Measurements from ENCODE around the gene PLEKHA7.
"Not testable (repeated sequence)": the region's sequence is repeated elsewhere in the genome, so short reads cannot be mapped to it uniquely, and the experiment has no call there.

PLEKHA7 gene

DNA sequence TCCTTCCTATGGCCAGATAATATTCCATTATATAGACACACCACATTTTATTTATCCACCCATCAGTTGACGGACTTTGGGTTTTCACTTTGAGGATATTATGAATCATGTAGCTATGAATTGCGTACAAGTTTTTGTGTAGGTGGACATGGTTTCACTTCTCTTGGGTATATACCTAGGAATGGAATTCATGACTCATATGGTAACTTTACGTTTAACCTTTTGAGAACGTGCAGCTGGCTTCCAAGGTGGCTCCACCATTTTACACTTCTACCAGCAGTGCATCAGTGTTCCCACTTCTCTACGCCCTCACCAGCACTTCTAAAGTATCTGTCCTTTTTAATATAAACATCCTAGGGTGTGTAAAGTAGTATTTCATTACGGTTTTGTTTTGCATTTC, 112.0 kb downstream of the PLEKHA7 start:
- FAIRE-seq = no peak

DNA sequence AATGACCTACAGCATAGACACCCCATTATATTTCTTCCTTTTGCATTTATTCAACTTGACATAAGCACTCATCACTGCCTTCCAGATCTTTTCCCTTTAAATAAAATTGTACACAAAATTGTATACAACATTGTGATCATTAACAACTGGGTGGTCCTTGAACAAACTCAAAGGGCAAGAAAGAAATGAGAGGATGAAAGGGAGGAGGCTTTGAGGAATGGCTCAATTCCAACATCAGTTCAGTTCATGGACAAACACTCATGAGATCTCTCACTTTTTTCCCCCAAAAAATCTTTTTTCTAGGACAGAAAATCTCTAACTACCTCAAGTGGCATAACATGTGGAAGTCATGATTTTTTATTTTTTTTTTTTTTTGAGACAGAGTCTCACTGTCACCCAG, 113.7 kb downstream of the PLEKHA7 start:
- no peak for FAIRE-seq

DNA sequence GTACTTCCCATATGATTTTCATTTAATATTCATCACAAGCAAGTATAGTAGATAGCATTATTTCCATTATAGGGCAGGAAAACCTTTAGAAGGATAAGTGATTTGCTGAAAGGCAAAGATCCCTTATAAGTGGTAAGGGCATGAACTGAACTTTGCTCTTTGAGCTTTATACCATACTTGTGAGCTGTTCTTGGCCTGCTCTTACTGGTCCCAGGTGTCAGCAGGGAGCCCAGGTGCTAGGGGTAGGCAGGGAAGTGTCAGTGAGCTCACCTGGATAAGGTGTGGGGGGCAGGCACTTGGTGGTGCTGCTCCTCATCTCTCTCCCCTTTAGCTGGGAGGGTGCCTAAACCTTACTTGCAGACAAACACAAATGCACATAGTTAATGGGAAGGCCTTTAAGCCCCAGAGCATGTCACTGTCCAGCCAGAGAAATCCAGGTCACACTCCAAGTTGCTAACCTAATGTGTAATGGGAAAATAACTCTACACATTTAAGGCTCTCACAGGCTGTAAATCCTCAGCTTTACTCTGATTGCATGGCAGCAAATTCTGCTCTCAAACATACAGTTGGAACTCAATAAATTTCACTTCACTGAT, 114.4 kb downstream of the PLEKHA7 start:
- FAIRE-seq = no peak

DNA sequence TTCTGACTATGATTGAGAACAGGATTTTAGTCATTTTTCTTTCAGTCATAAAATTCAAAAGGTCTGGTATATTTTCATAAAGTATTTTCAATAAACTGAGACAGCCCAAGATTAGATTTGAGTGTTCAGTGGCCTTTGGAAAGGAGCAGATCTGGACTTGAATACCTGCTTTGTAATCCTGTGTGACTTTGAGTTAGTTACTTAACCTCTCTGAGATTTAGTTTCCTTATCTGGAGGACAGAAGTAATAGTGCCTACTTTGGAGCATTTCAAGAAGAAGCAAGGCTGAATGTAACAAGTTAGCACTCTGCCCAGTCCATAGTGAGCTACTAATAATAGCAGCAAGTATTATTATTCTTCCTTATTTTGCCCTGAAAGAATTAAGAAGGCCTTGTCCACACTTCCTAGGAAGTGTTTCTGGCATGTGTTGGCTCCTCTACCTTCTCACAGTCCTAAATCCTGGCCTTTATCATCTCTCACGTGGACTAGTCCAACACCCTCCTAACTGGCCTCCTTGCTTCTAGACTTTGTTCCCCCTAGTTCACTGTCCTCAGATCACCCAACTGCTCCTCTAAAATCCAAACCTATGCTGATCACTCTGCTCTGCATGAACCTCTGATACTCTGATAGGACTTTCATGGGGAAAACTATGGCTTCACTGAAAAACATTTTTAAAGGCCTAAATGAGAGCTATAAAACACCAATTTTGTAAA, 115.8 kb downstream of the PLEKHA7 start:
- no peak for FAIRE-seq

DNA sequence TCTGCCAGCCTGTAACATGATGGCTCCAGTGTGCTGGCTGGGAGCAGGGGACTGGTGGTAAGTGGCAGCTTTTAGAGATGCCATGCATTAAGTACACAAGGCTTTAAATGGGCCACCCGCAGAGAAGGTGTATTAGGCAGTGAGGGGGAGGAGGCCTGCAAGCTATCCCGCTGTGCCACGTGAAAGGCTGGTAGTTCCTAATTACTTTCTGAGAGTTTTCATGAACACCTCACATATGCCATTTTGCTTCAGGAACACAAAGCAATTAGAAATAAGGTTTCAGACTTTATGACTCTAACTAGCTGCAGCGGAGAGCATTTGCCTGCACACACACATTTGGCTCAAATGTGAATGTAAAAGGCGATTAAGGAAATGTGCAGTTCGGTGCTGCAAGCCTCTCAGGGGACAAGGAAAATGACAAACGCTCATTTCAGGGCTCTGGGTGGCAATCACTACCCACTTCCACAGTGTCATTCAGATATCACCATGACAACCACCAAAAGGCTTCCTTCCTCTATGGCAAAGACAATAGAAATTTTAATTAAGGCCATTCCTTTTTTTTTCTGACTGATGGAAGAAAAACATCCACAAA, 116.6 kb downstream of the PLEKHA7 start:
- FAIRE-seq = no peak

DNA sequence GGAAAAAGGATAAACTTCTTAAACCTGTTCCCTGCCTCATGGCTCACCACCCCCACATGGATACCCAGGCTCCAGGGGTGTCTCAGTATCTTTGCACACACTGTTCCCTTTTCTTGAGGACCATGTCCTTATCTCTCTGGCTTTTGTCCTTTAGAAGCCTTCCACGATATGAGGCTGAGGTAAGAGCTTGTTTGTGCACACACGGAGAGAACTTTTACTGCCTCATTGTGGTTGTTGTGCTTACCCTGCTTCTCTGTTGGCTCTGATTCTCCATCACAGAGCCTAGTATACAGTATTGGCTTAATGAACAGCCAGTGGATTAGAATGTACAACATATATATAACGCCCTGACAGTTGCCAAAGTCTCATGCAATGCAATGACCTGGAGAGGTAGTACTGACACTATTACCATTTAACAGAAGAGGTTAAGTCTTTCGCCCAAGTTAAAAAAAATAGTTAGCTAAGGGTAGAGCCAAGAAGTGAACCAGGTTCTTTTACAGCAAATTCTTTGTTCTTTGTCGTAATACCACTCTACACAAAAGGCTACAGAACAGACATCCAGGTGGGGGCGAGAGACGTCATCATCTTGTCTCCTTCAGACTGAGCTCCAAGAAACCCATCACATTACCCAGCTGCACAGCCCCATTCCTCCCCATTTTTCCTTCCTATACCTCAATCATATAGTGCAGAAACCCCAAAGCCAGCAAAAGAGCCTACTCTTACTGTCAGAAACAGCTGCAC, 117.3 kb downstream of the PLEKHA7 start:
- FAIRE-seq = no peak

DNA sequence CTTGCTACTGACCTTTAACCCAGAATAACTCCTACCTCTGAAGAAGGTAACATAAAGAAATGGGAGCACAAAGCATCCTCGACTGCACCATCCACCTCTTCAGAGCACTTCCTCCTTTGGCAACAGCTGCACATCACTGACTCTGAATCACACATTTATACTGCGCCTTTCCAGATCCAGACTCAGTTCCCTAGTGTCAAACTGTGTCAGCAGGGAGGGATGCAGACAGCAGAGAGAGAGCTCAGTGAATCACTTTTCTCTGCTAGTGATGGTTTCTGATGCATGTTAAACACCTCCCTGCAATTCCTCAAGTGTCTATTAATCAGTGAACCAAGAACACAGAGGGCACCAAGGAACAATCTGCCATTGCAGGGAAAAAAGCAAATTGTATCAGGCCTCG, 118.9 kb downstream of the PLEKHA7 start:
- no peak for FAIRE-seq

DNA sequence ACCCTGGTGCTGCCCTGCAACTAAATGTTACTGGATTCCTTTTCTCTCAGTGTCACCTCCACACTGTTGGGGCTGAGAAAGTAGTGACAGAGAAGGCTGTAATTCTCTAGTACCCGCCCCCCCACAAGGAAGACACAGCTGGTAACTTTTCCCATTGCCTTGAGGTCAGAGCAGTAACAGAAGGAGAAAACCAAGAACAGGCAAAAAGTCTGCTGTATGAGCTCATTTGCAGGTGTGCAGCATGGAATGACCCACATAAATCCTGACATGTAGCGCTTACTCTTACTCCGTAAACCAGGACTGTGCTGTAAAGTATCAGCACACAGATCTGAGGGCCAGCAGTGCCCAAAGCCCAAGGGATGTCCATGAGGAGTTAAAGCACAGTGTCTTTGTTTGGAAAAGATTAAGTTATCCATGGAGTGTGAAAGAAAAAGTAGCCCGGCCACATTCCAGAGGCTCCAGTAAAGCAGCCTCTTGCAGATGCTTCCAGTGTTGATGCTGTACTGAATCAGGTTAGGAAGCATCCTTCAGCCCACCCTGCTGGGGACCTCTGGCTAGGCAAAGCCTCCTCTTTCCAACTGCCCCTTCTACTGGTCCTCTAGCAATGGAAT, 120.7 kb downstream of the PLEKHA7 start:
- no peak for FAIRE-seq

DNA sequence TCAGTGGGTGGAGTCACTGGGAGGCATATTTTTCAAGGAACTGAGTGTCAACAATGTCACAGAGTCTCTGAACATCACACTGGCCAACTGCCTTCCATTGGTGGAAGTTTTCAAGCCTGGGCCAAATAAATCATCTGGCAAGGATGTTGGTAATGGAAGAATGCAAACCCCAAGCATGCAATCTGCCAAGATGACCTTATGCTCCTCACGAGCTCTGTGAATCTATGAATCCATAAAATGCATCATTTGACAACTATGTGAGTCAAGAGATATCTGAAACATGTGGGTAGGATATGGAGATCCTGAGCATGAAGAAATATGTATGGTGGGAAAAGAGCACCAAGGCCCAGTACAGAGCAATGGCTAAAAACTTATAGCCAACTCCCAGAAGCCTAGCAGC, 122.2 kb downstream of the PLEKHA7 start:
- FAIRE-seq = no peak

DNA sequence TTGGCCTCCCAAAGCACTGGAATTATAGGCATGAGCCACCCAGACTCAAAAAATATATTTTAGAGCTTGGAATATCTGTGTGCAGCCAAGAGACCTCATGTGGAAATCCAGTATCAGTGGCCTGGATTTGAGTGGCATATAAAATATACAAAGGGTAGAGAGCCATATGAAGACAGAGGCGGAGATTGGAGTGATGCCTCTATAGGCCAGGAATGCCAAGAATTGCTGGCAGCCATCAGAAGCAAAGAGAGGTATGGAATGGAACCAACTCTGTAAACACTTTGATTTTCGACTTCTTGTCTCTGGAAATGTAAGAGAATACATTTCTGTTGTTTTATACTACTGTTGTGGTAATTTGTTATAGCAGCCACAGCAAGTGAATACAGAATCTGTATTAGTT, 123.0 kb downstream of the PLEKHA7 start:
- no peak for FAIRE-seq

DNA sequence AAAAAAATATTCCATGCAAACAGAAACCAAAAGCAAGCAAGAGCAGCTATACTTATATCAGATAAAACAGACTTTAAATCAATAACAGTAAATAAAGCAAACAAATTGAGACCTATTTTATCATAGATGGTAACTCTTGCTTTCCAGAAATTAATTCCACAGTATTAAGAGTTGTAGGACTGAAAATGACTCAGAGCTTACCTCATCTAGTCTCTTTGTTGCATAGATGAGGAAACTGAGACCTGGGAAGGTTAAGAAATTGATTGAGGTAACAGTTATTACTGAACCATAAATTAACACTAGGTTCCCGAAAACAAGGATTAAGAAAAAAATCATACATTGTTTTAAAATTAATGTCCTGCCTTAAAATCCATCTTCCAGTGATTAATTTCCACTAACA, 123.8 kb downstream of the PLEKHA7 start:
- no peak for FAIRE-seq

DNA sequence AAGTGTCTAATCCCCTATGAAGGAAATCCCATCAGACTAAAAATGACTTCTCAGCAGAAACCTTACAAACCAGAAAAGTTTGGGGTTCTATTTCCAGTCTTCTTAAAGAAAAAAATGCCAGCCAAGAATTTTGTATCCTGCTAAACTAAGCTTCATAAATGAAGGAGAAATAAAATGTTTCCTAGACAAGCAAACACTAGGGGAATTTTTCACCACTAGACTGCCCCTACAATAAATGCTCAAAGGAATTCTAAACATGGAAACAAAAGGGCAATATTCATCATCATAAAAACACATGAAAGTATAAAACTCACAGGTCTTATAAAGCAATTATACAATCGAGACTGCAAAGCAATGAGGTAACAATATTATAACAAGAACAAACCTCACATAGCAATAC, 124.3 kb downstream of the PLEKHA7 start:
- FAIRE-seq = no peak

DNA sequence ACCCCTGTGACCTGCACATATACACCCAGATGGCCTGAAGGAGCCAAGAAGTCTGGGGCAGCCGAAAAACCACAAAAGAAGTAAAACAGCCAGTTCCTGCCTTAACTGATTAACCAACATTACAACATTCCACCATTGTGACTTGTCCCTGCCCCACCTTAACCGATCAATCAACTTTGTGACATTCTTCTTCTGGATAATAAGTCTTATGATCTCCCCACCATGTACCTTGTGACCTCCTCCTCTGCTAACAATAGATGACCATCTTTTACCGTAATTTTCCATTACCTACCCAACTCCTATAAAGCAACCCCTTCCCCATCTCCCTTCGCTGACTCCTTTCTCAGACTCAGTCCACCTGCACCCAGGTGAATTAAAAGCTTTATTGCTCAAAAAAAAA, 125.2 kb downstream of the PLEKHA7 start:
- FAIRE-seq = not testable (repeated sequence)

DNA sequence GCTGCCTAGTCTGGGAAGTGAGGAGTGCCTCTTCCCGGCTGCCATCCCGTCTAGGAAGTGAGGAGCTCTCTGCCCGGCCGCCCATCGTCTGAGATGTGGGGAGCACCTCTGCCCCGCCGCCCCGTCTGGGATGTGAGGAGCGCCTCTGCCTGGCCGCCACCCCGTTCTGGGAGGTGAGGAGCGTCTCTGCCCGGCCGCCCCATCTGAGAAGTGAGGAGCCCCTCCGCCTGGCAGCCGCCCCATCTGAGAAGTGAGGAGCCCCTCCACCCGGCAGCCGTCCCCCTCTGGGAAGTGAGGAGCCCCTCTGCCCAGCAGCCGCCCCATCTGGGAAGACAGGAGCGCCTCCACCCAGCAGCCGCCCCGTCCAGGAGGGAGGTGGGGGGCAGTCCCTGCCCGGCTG, 126.3 kb downstream of the PLEKHA7 start:
- not testable (repeated sequence) for FAIRE-seq

DNA sequence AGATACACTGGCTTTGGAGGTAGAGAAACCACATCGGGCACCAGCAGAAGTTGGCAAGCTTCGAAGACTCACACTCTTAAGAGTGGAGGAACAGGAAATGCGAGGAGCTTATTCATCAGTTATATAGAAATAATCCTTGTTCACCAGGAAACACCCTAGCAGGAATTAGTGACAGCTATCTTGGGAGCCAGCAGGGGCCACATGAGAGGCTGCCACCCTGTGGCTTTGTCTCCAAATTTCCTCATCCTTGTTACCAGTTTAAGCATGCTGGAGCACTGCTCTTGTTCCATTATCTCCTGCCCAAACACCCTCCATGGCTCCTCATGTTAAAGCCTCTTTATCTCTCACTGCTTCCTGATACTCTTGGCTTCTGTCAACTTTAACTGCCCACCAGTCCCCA, 131.0 kb downstream of the PLEKHA7 start:
- no peak for FAIRE-seq

DNA sequence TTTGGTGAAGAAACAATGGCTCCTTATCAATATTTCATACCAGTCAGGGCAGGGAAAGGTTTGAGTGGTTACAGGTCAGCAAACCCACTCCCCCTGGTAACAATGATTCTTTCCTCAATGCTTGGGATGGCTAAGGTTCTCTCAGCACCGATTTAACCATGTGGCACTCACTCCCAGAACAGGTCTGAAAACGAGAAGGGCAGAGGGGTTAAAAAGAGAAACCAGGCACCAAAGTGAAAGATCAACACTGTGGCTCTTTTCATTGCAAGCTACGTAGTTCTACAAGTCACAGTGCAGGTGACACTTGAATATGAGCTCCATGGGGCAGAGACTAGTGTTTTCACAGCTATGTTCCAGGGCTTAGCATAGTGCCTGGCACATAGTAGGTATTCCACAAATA, 132.4 kb downstream of the PLEKHA7 start:
- FAIRE-seq = no peak

DNA sequence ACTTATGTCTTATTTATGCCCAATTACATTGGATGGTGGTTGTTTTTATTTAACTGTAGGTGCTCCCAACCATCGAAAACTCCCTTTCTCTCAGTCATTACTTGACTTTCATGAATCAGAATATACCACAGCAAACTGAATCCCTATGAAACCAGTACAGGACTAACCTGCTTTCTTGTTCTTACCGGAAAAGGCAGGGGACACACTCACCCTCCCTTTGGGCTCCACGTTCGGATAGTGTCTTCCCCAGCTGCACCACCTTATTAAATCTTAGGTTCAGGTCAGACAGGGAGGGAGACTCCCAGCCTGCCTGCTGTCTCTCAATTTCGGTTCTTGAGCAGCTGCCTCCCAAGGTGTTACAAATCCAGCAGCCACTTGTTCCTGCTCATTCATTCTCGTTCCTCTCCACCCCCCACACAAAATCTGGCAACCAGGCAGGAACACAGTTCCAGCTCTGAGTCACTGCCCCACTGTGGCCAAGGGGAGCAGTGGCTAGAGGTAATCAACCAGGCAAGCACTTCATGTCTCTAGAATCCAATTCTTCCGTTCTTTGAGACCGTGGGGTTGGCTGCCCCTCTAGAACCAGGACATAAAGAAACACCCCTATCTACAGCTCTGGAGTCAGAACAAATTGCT, 133.0 kb downstream of the PLEKHA7 start:
- FAIRE-seq = no peak

DNA sequence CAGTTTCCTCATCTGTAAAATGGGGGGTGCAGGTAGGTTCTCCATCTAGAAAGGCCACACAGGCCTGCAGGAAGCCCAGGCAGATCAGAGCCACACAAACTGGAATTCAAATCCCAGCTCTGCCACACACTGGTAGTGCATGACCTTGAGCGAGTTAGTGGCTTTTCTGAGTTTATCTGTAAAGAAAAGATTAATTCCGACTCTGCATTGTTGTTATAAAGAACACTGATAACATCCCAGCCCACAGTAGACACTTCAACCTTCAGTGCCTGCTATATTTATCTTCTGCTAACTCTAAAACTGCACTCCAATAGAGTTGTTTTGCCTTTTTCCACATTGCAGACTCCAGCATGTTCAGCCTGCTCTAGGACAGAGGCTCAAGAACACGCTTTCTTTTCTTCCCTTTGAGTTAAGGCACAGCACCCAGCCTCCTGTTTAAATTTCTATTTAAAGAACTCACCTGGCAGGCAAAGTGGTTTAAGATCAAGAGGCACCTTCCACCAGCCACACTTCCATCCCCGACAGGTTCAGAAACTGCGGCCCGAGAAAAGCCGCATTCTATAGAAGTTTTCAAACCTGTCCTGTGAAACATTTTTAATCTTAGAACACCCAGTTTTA, 133.9 kb downstream of the PLEKHA7 start:
- no peak for FAIRE-seq

DNA sequence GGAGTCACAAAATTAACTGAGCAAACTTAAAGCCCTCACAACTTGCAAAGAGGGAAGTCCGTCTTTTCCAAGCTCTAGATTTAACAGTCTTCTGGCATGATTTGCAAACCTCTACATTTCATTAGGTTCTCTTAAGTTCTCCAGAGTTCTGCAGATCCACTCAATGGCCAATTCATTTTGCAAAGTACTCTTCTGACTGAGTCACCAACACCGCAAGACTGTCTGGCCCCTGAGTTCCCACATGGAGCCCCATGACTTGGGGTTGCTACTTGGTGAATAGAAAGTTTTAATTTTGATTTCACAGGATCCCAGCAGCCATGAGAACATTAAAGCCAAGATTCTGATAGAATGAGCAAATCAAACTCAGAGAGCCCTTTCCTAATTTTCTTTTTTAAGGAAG, 134.5 kb downstream of the PLEKHA7 start:
- FAIRE-seq = no peak

DNA sequence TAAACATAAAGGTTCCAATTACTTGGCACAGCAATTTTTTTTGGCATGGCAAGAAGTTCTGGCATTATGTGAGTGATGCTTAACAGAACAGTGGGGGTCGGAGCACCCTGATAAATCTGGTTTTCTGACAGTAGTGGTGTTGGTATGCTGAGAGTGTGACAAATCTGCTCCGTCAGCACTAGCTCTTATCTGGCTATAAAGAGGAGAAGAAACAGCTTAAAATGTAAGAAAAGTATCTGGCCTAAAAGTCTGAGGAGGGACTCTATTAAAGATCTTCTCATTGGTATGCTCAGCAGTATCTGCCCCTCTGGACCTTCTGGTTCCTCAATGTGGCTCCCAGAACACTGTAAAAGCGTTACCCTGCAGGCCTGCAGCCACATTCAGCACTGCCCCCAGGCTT, 137.4 kb downstream of the PLEKHA7 start:
- no peak for FAIRE-seq

DNA sequence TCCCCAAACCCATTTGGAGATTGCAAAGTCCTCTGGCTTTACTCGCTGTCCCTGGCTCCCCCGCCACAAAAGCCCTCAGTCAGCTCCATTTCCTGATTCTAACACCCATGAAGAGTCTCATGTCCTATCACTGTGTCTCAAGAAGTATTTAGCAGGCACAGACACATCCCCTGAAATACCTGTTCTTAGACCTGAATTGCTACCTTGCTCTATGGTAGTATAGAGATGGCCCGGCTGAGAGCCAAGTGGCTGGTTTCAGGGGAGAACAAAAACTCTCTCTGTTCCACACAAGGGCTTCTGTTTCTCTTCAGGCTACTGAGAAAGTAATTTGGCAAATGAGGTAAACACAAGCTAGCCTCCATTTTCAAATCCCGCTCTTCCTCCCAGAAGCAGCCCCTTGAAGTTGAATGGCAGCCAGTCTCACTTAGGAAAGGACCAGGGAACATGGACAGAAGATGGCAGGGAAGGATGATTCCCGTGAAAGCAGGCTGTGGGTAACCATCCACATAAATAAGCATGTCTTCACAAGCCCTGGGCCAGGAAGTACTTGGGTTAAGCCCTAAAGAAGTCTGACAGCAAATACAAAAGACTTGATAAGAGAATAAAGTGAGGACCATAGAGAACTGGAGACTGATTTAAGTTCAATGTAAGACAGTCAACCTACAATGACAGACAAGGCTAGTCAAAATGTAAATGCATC, 138.0 kb downstream of the PLEKHA7 start:
- FAIRE-seq = no peak
